B cell (primary cell): ENCODE results near the gene HMGN4. TPM values are rescaled to one million over a fixed set of nuclear protein-coding genes. Genes with fewer than 3 reads are reported as not detected.

ENCODE experiments used
- ATAC-seq: fragments of 200-7000 bp; cut with Tn5 transposase; one replicate; pipeline ENCODE4 v1.10.0; 2021; ENCODE audit warnings: low read depth, mild to moderate bottlenecking, moderate number of reproducible peaks, moderate library complexity
- CTCF ChIA-PET: fragments of 350-600 bp; sonication (Branson Sonifier 250); formaldehyde crosslinking; loops from one replicate; lab custom pipeline; 2021; ENCODE audit warnings: antibody characterized with exemption, inconsistent platforms; lab: Charles Lee
- POLR2A ChIA-PET: fragments of 350-600 bp; sonication (Branson Sonifier 250); formaldehyde crosslinking; loops from one replicate; lab custom pipeline; 2021; ENCODE audit warnings: antibody characterized with exemption; lab: Charles Lee
- DNase-seq: peaks from one replicate; pipeline ENCODE4 v3.0.0; 2013
- H2AFZ ChIP-seq: 2 replicates; pipeline ENCODE4 v1.6.1; 2012; ENCODE audit warnings: mild to moderate bottlenecking, low read depth, low read length; ENCODE audit not compliant: insufficient read depth, poor library complexity, severe bottlenecking
- H3K27ac ChIP-seq, 2 donors: 1 replicate in 1 of 2; 2 replicates in 1 of 2; pipeline ENCODE4 v1.5.1; 2012 to 2013; ENCODE audit warnings: low read length in 2 of 2, mild to moderate bottlenecking in 2 of 2, moderate library complexity in 1 of 2
- H3K27me3 ChIP-seq, 4 experiments: fragments of 200-600 bp in 1 of 4; sonication (generic) in 1 of 4; replicated peaks in 1 of 4; 1 replicate in 2 of 4; 2 replicates in 2 of 4; pipeline versions ENCODE4 v1.6.1 to v1.7.0; 2013 to 2016; ENCODE audit warnings: low read length in 3 of 4, mild to moderate bottlenecking in 2 of 4, mixed read lengths in 1 of 4, moderate library complexity in 1 of 4; ENCODE audit not compliant: insufficient read depth in 4 of 4, control insufficient read depth in 3 of 4; ENCODE audit errors: control extremely low read depth in 1 of 4
- H3K36me3 ChIP-seq, 2 experiments: replicated peaks in 1 of 2; 1 replicate in 1 of 2; 2 replicates in 1 of 2; pipeline versions ENCODE4 v1.6.1 to v1.7.1; 2013; ENCODE audit warnings: low read length in 1 of 2; ENCODE audit not compliant: insufficient read depth in 2 of 2, control insufficient read depth in 1 of 2; ENCODE audit errors: control extremely low read depth in 1 of 2, extremely low read depth in 1 of 2
- H3K4me1 ChIP-seq, 2 donors: fragments of 200-600 bp in 1 of 2; sonication (generic) in 1 of 2; 1 replicate in 1 of 2; 2 replicates in 1 of 2; pipeline versions ENCODE4 v1.5.1 to v1.6.1; 2013 to 2017; ENCODE audit warnings: low read length in 2 of 2; ENCODE audit not compliant: control insufficient read depth in 2 of 2, insufficient read depth in 2 of 2
- H3K4me2 ChIP-seq: replicated peaks from 2 replicates; pipeline ENCODE3; 2012; ENCODE audit warnings: mild to moderate bottlenecking, low read depth, low read length; ENCODE audit not compliant: poor library complexity, severe bottlenecking
- H3K4me3 ChIP-seq, 5 experiments: fragments of 200-600 bp in 1 of 5; sonication (generic) in 1 of 5; 1 replicate in 3 of 5; 2 replicates in 2 of 5; pipeline versions ENCODE4 v1.5.1 to v1.7.0; 2011 to 2016; ENCODE audit warnings: low read length in 4 of 5, mild to moderate bottlenecking in 4 of 5, low read depth in 2 of 5, control low read depth in 1 of 5, moderate library complexity in 1 of 5; ENCODE audit not compliant: insufficient read depth in 1 of 5; ENCODE audit errors: control extremely low read depth in 1 of 5, extremely low read depth in 1 of 5
- H3K79me2 ChIP-seq: fragments of 200-600 bp; sonication (generic); one replicate; pipeline ENCODE4 v1.6.0; 2016; ENCODE audit warnings: low read length; ENCODE audit not compliant: control insufficient read depth, insufficient read depth
- H3K9ac ChIP-seq: fragments of 200-600 bp; sonication (generic); 2 replicates; pipeline ENCODE4 v1.6.1; 2017; ENCODE audit warnings: mild to moderate bottlenecking, low read length, moderate library complexity
- H3K9me3 ChIP-seq, 3 donors: one replicate each; pipeline versions ENCODE4 v1.6.1 to v1.7.1; 2013; ENCODE audit warnings: low read length in 2 of 3; ENCODE audit not compliant: control insufficient read depth in 2 of 3, insufficient read depth in 1 of 3; ENCODE audit errors: control extremely low read depth in 1 of 3
- H4K20me1 ChIP-seq: 2 replicates; pipeline ENCODE4 v1.6.0; 2012; ENCODE audit warnings: mild to moderate bottlenecking, low read length; ENCODE audit not compliant: insufficient read depth, control insufficient read depth, poor library complexity, severe bottlenecking
- H3K27ac Mint-ChIP-seq: one replicate; pipeline ENCODE4 v1.8.0; 2021; ENCODE audit warnings: mixed read lengths
- H3K27me3 Mint-ChIP-seq: one replicate; pipeline ENCODE4 v1.8.0; 2021; ENCODE audit warnings: mixed read lengths
- H3K4me1 Mint-ChIP-seq: one replicate; pipeline ENCODE4 v1.8.0; 2021; ENCODE audit warnings: mixed read lengths
- H3K4me3 Mint-ChIP-seq: one replicate; pipeline ENCODE4 v1.8.0; 2021; ENCODE audit warnings: mixed read lengths
- H3K9me3 Mint-ChIP-seq: one replicate; pipeline ENCODE4 v1.8.0; 2022; ENCODE audit warnings: mixed read lengths; ENCODE audit not compliant: insufficient read depth
- CTCF ChIP-seq: fragments of 200-600 bp; IDR thresholded peaks from one replicate; pipeline ENCODE4 v1.8.0; 2022; ENCODE audit warnings: antibody characterized with exemption, mild to moderate bottlenecking
- EZH2 ChIP-seq: IDR thresholded peaks from 2 replicates; pipeline ENCODE4 v1.6.1; 2012; ENCODE audit warnings: borderline replicate concordance, low read depth, mild to moderate bottlenecking, moderate library complexity, low read length; ENCODE audit not compliant: insufficient read depth, poor library complexity, severe bottlenecking
- WGBS: methylation state at CpG from one replicate; pipeline ENCODE4 v1.1.5; 2013; ENCODE audit warnings: missing lambda C conversion rate; ENCODE audit not compliant: insufficient coverage; 5-methylcytosine and 5-hydroxymethylcytosine counted together
- intact Hi-C: fragments of 100-400 bp; cut with micrococcal nuclease; formaldehyde crosslinking; loops from one replicate; pipeline ENCODE4 v1.10.0; 2022
- polyA plus RNA-seq: library from polyadenylated mRNA; depleted of rRNA; stranded (reverse); fragments of >200 nt; gene quantifications from 2 replicates; pipeline ENCODE4 v1.2.3, GENCODE V29; 2012
- total RNA-seq, 2 donors: library from RNA; stranded (reverse); fragments of 120-200 nt in 1 of 2; gene quantifications; 1 replicate in 1 of 2; 2 replicates in 1 of 2; pipeline versions ENCODE4 v1.2.3 to v1.2.4, GENCODE V29; 2013 to 2022

HMGN4 gene
- total and polyA plus RNA-seq, 2 donors (not counting 1 experiment from before 2014, with no cell fraction given), result 37.7 to 81.1 TPM

- Histone ChIP-seq H2AFZ (peak overlapping the region; percentile 70), H3K27ac (no peak overlapping the region), H3K4me3 (peak overlapping the region in 3 of 5 experiments; percentile 84 to 99 (median 99)), H3K4me2 (peak overlapping the region; percentile 87), H3K27me3 (peaks cover 2 to 29% (median 9%) of the 10 kb centered on the region in 4 experiments), H4K20me1 (peaks cover 9% of the 10 kb centered on the region), H3K9me3 (no peaks in the 10 kb centered on the region), H3K4me1 (peaks cover 14 to 24% of the 10 kb centered on the region in 2 donors), H3K36me3 (peaks cover 0 to 19% of the 10 kb centered on the region in 2 experiments), H3K79me2 (peaks cover 21% of the 10 kb centered on the region), H3K9ac (peak overlapping the region; percentile 82)
- DNase-seq (peak; percentile 44), ATAC-seq (no peak)
- ChIA-PET CTCF (interaction anchor here (0.5 to 7.5 kb wide), 50 partner anchors 8 to 1300 kb away, joined by 3 to 132 read pairs (median 4); partner anchors contain the start of gene HMGN4), POLR2A (interaction anchor here (0.5 to 1.7 kb wide), 8 partner anchors 11 to 1277 kb away, joined by 3 to 8 read pairs (median 4); partner anchors contain the start of gene HMGN4)
- Mint-ChIP-seq H3K4me3 (no peak overlapping the region), H3K27ac (peak overlapping the region; percentile 27), H3K4me1 (peaks cover 20% of the 10 kb centered on the region), H3K27me3 (peaks cover 17% of the 10 kb centered on the region), H3K9me3 (no peaks in the 10 kb centered on the region)
- 19% methylated on average over 9 of the region's 23 CpGs for WGBS
- intact Hi-C loops, result loop anchor here (2.0 to 10.0 kb wide), 10 partner anchors 123 to 1297 kb away; a partner anchor contains a TSS
- TF ChIP-seq CTCF (no peak), EZH2 (no peak)
These were observed 56.8 kb downstream of the HMGN4 start for GRCh38 chr6:26594730-26595632.
